H1 (cell line): ENCODE measurements around the gene NFKBIE. TPM values are rescaled to one million over a fixed set of nuclear protein-coding genes. Genes with fewer than 3 reads are reported as not detected.
A peak's percentile ranks its signal among the peaks of the same experiment; 100 is the strongest.

Source experiments
- CTCF ChIA-PET: fragments of 300-600 bp; sonication (Branson Sonifier 250); formaldehyde crosslinking; loops from one replicate; lab custom pipeline; 2021; ENCODE audit not compliant: partially characterized antibody; lab: Charles Lee
- POLR2A ChIA-PET: fragments of 300-600 bp; sonication (Branson Sonifier 250); formaldehyde crosslinking; loops from one replicate; lab custom pipeline; 2021; ENCODE audit warnings: inconsistent platforms; ENCODE audit not compliant: partially characterized antibody; lab: Charles Lee
- DNase-seq, 2 experiments: peaks; one replicate each; pipeline versions ENCODE4 v3.0.0 to v3.0.0-alpha.2; 2010 to 2022; ENCODE audit warnings: low spot score in 2 of 2, low read depth in 1 of 2, mixed read lengths in 1 of 2
- FAIRE-seq: peaks from 2 replicates; lab custom pipeline; 2011; peaks lifted over from hg19 to GRCh38; lab: Jason Lieb, UNC
- H2AFZ ChIP-seq: 2 replicates; pipeline ENCODE4 v1.8.1; 2012; ENCODE audit warnings: low read length, inconsistent platforms
- H2AK5ac ChIP-seq: 2 replicates; pipeline ENCODE4 v1.6.1; 2013; ENCODE audit warnings: low read depth, low read length
- H2BK120ac ChIP-seq: replicated peaks from 2 replicates; pipeline ENCODE3; 2013; ENCODE audit warnings: low read depth, low read length, inconsistent platforms
- H2BK12ac ChIP-seq: 2 replicates; pipeline ENCODE4 v1.6.1; 2013; ENCODE audit warnings: low read depth, low read length
- H2BK15ac ChIP-seq: 2 replicates; pipeline ENCODE4 v1.6.1; 2013; ENCODE audit warnings: low read length
- H2BK20ac ChIP-seq: 2 replicates; pipeline ENCODE4 v1.6.1; 2013; ENCODE audit warnings: low read length
- H2BK5ac ChIP-seq: 2 replicates; pipeline ENCODE4 v1.6.1; 2013; ENCODE audit warnings: low read depth, low read length
- H3K14ac ChIP-seq: 2 replicates; pipeline ENCODE4 v1.6.1; 2013; ENCODE audit warnings: inconsistent platforms; ENCODE audit not compliant: insufficient read length
- H3K18ac ChIP-seq: 2 replicates; pipeline ENCODE4 v1.6.1; 2013; ENCODE audit warnings: low read length; ENCODE audit errors: extremely low read depth
- H3K23ac ChIP-seq: 2 replicates; pipeline ENCODE4 v1.6.1; 2013; ENCODE audit warnings: inconsistent platforms; ENCODE audit not compliant: insufficient read length
- H3K23me2 ChIP-seq: 2 replicates; pipeline ENCODE4 v1.6.1; 2013; ENCODE audit warnings: low read depth, low read length
- H3K27ac ChIP-seq: 2 replicates; pipeline ENCODE4 v1.6.1; 2011; ENCODE audit warnings: low read depth, low read length, inconsistent platforms
- H3K27me3 ChIP-seq, 4 experiments: replicated peaks in 1 of 4; 1 replicate in 1 of 4; 2 replicates in 3 of 4; pipeline versions ENCODE4 v1.6.1 to v1.8.1; 2011 to 2013; ENCODE audit warnings: low read length in 3 of 4, mild to moderate bottlenecking in 3 of 4, inconsistent platforms in 2 of 4, mixed read lengths in 2 of 4, moderate library complexity in 1 of 4; ENCODE audit not compliant: control insufficient read depth in 3 of 4, insufficient read depth in 3 of 4; ENCODE audit errors: extremely low read depth in 1 of 4
- H3K36me3 ChIP-seq, 4 experiments: 2 replicates each; pipeline versions ENCODE4 v1.6.1 to v1.8.1; 2011 to 2013; ENCODE audit warnings: mild to moderate bottlenecking in 4 of 4, low read length in 3 of 4, moderate library complexity in 2 of 4, control low read depth in 1 of 4, inconsistent platforms in 1 of 4; ENCODE audit not compliant: insufficient read depth in 4 of 4, control insufficient read depth in 2 of 4
- H3K4ac ChIP-seq: replicated peaks from 2 replicates; pipeline ENCODE3; 2013; ENCODE audit warnings: low read length, low read depth, mixed read lengths, inconsistent platforms; ENCODE audit not compliant: insufficient read length
- H3K4me1 ChIP-seq, 4 experiments: replicated peaks in 1 of 4; 1 replicate in 1 of 4; 2 replicates in 3 of 4; pipeline versions ENCODE4 v1.6.1 to v1.8.1; 2011 to 2013; ENCODE audit warnings: low read length in 3 of 4, inconsistent platforms in 2 of 4, mixed read lengths in 1 of 4; ENCODE audit not compliant: insufficient read depth in 4 of 4, control insufficient read depth in 3 of 4
- H3K4me2 ChIP-seq, 2 experiments: 2 replicates each; pipeline versions ENCODE4 v1.6.1 to v1.8.1; 2011 to 2013; ENCODE audit warnings: low read depth in 2 of 2, low read length in 2 of 2, control low read depth in 1 of 2, inconsistent platforms in 1 of 2, mild to moderate bottlenecking in 1 of 2; ENCODE audit not compliant: insufficient read depth in 1 of 2
- H3K4me3 ChIP-seq, 4 experiments: fragments of 200-600, 300-600 bp in 1 of 4; sonication (generic), shearing (Covaris generic), sonication (Bioruptor Twin) in 1 of 4; 2 replicates each; pipeline versions ENCODE4 v1.5.1 to v1.8.1; 2011 to 2016; ENCODE audit warnings: low read length in 4 of 4, low read depth in 3 of 4, control low read depth in 2 of 4, inconsistent platforms in 2 of 4, mild to moderate bottlenecking in 2 of 4, mixed read lengths in 1 of 4, moderate library complexity in 1 of 4; ENCODE audit not compliant: insufficient read depth in 2 of 4; ENCODE audit errors: extremely low read depth in 1 of 4
- H3K56ac ChIP-seq: replicated peaks from 2 replicates; pipeline ENCODE3; 2013; ENCODE audit warnings: low read depth, mild to moderate bottlenecking, mixed read lengths, low read length, inconsistent platforms; ENCODE audit not compliant: insufficient read length
- H3K79me1 ChIP-seq: 2 replicates; pipeline ENCODE4 v1.6.1; 2013; ENCODE audit warnings: low read depth, low read length, control low read depth
- H3K79me2 ChIP-seq, 2 experiments: 2 replicates each; pipeline versions ENCODE4 v1.6.1 to v1.8.1; 2012 to 2013; ENCODE audit warnings: low read length in 2 of 2, mild to moderate bottlenecking in 2 of 2, inconsistent platforms in 1 of 2; ENCODE audit not compliant: insufficient read depth in 2 of 2, control insufficient read depth in 1 of 2
- H3K9ac ChIP-seq, 4 experiments: replicated peaks in 1 of 4; 1 replicate in 1 of 4; 2 replicates in 3 of 4; pipeline versions ENCODE4 v1.6.1 to v1.8.1; 2011 to 2013; ENCODE audit warnings: low read depth in 3 of 4, low read length in 3 of 4, control low read depth in 2 of 4, mild to moderate bottlenecking in 2 of 4, moderate library complexity in 2 of 4, inconsistent platforms in 1 of 4; ENCODE audit errors: extremely low read depth in 1 of 4
- H3K9me3 ChIP-seq, 2 experiments: 2 replicates each; pipeline versions ENCODE4 v1.6.1 to v1.8.1; 2012 to 2013; ENCODE audit warnings: mild to moderate bottlenecking in 2 of 2, moderate library complexity in 2 of 2, control low read depth in 1 of 2, inconsistent platforms in 1 of 2, low read depth in 1 of 2, low read length in 1 of 2, mixed read lengths in 1 of 2; ENCODE audit not compliant: insufficient read depth in 2 of 2
- H4K20me1 ChIP-seq, 2 experiments: replicated peaks in 1 of 2; 2 replicates each; pipeline versions ENCODE3 to v1.8.1; 2011 to 2013; ENCODE audit warnings: inconsistent platforms in 2 of 2, low read length in 2 of 2, mild to moderate bottlenecking in 1 of 2; ENCODE audit not compliant: insufficient read depth in 2 of 2, control insufficient read depth in 1 of 2
- H4K5ac ChIP-seq: 2 replicates; pipeline ENCODE4 v1.6.1; 2013; ENCODE audit warnings: low read length, low read depth, mixed read lengths, inconsistent platforms; ENCODE audit not compliant: insufficient read length
- H4K8ac ChIP-seq: 2 replicates; pipeline ENCODE4 v1.8.0; 2013; ENCODE audit warnings: mild to moderate bottlenecking, moderate library complexity, low read length, inconsistent platforms; ENCODE audit not compliant: insufficient read depth; ENCODE audit errors: extremely low read depth
- H4K91ac ChIP-seq: replicated peaks from 2 replicates; pipeline ENCODE3; 2013; ENCODE audit warnings: low read length, mixed read lengths, inconsistent platforms; ENCODE audit not compliant: insufficient read length
- KDM1A ChIP-seq: fragments of 200-600, 300-600 bp; sonication (generic); IDR thresholded peaks from 2 replicates; pipeline ENCODE4 v1.7.1; 2016; ENCODE audit warnings: mild to moderate bottlenecking, low read length, borderline replicate concordance
- RAD21 ChIP-seq, 2 experiments: IDR thresholded peaks in 1 of 2; conservative IDR thresholded peaks in 1 of 2; 2 replicates each; pipeline ENCODE4 v1.6.1; 2011; ENCODE audit warnings: low read depth in 2 of 2, low read length in 2 of 2, improper control_type of control experiment in 1 of 2, inconsistent platforms in 1 of 2, mild to moderate bottlenecking in 1 of 2, moderate library complexity in 1 of 2
- RBBP5 ChIP-seq: IDR thresholded peaks from 2 replicates; pipeline ENCODE4 v1.7.1; 2012; ENCODE audit warnings: low read depth, mild to moderate bottlenecking, inconsistent platforms, low read length, moderate library complexity, borderline replicate concordance
- SP4 ChIP-seq: IDR thresholded peaks from 2 replicates; pipeline ENCODE4 v1.6.1; 2012; ENCODE audit warnings: low read length, inconsistent platforms
- WGBS, 2 experiments: shearing (Covaris generic) in 1 of 2; methylation state at CpG; one replicate each; pipeline versions ENCODE4 v1.1.6 to v1.1.7; 2013 to 2015; ENCODE audit warnings: low lambda C conversion rate in 2 of 2, mixed read lengths in 2 of 2, inconsistent platforms in 1 of 2, low coverage in 1 of 2, missing lambda C conversion rate in 1 of 2; ENCODE audit not compliant: insufficient replicate concordance in 2 of 2, insufficient coverage in 1 of 2, insufficient read length in 1 of 2; ENCODE audit errors: extremely low coverage in 1 of 2, missing lambda C conversion rate in 1 of 2; 5-methylcytosine and 5-hydroxymethylcytosine counted together
- polyA plus RNA-seq, 7 experiments: library from polyadenylated mRNA; depleted of rRNA in 3 of 7; stranded (reverse) in 5 of 7; unstranded in 2 of 7; fragments of >200 nt in 5 of 7; fragments of 200-250 nt in 2 of 7; gene quantifications; 1 replicate in 5 of 7; 2 replicates in 1 of 7; 4 replicates in 1 of 7; pipeline versions ENCODE4 v1.2.1 to v1.2.3, GENCODE V29; 2011 to 2013; ENCODE audit warnings: missing spikeins in 2 of 7, mixed read lengths in 2 of 7
- total RNA-seq: library from RNA; stranded (reverse); fragmentation: NEBNext Ultra II Directional; extraction: Animal tissue kit (Norgen Biotek cat#: 25700); gene quantifications from 2 replicates; pipeline ENCODE4 v1.2.1, GENCODE V29; 2021

The NFKBIE gene
- total and polyA plus RNA-seq, 2 of the 8 experiments (the other 6 are each of a cell fraction or from before 2014, with no cell fraction given) = 13.5 to 19.2 TPM

- Histone ChIP-seq H2BK20ac (peak within 1 kb of the TSS; percentile 29; the same call in 1 of the 2 replicates), H3K4ac (no peak within 1 kb of the TSS), H3K79me1 (no peaks in the 10 kb centered on the region; the same call in 1 of the 2 replicates), H3K9ac (no peak within 1 kb of the TSS), H4K20me1 (peaks cover 0 to under 1% of the 10 kb centered on the region in 2 experiments), H2BK120ac (no peak within 1 kb of the TSS), H4K8ac (peak within 1 kb of the TSS; percentile 26; the same call in 1 of the 2 replicates), H2AK5ac (no peak within 1 kb of the TSS), H3K27me3 (peaks cover 0 to 3% (median 0%) of the 10 kb centered on the region in 4 experiments; a peak in 2 of 7 replicates), H4K91ac (no peak within 1 kb of the TSS), H3K23me2 (peaks cover 8% of the 10 kb centered on the region; the same call in 1 of the 2 replicates), H3K9me3 (no peaks in the 10 kb centered on the region), H3K23ac (no peak within 1 kb of the TSS), H2BK12ac (no peak within 1 kb of the TSS; the same call in 1 of the 2 replicates), H3K4me2 (peak within 1 kb of the TSS; percentile 74 to 82), H4K5ac (no peak within 1 kb of the TSS), H3K14ac (no peak within 1 kb of the TSS), H2BK15ac (no peak within 1 kb of the TSS), H3K36me3 (peaks cover 0 to 9% (median 0%) of the 10 kb centered on the region in 4 experiments; a peak in 3 of 8 replicates), H3K56ac (no peak within 1 kb of the TSS), H3K18ac (peak within 1 kb of the TSS; percentile 79; the same call in 1 of the 2 replicates), H3K4me3 (peak within 1 kb of the TSS; percentile 36 to 60 (median 52)), H3K4me1 (peaks cover 12 to 33% (median 14%) of the 10 kb centered on the region in 4 experiments), H3K79me2 (no peaks in the 10 kb centered on the region), H3K27ac (no peak within 1 kb of the TSS), H2BK5ac (peak within 1 kb of the TSS; percentile 4; the same call in 1 of the 2 replicates), H2AFZ (peak within 1 kb of the TSS; percentile 34; the same call in 1 of the 2 replicates)
- TF ChIP-seq RAD21 (IDR thresholded peaks at IDR 0.05 in 1 of 2, conservative IDR thresholded peaks at IDR 0.05 in 1 of 2; ENCODE audit: low read depth in 2 of 2, low read length in 2 of 2) (no peak), KDM1A (0 out of 2 replicates have a peak, but pooled peaks have one; percentile 41), SP4 (no peak), RBBP5 (0 out of 2 replicates have a peak, but pooled peaks have one; percentile 4)
- FAIRE-seq = no peak
- 25% methylated on average over 6 of the region's 29 CpGs; no CpG with 5 or more reads in 1 of the 2 experiments for WGBS, 2 experiments
- CTCF ChIA-PET = interaction anchor here (0.6 to 19.0 kb wide), 8 partner anchors 9 to 812 kb away, joined by 3 to 330 read pairs (median 30); partner anchors contain the start of genes AARS2 and SLC35B2
- POLR2A ChIA-PET = interaction anchor here (1.3 to 12.0 kb wide), 10 partner anchors 8 to 69 kb away, joined by 3 to 138 read pairs (median 11); partner anchors contain the start of genes AARS2, HSP90AB1 and SLC35B2
- DNase-seq = peak in 1 of 2 experiments; percentile 74
These were observed 4.7 kb upstream of the NFKBIE start, which contains the start of gene TMEM151B for GRCh38 chr6:44269921-44270525. TMEM151B (plus strand) TSS chr6:44270450; CDS start chr6:44270743, 293 bp downstream.
